ENCODE measurements around the gene ZNF761.

DNA sequence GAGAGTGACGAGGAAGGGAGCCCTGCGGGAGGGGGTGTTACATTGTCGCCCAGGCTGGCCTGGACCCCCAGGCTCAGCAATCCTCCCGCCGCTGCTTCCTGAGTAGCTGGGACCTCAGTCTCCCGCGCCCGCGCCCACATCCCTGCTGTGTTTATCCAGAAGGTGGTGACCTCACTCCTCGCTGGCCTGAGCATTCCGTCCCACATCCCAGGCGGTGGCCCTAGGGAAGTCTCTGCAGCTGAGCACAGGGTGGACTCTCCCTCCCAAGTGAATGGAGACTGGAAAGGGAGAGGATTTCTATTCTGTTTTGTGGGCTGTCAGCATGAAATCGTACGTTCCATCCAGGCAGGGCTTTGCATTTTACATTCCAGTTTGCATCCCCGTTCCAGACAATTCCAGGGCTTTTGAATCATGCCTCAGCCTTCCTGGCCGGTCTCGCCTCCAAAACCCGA, 37.2 kb upstream of the ZNF761 start:
- no peak for TF ChIP-seq GATA3 (IDR thresholded peaks at IDR 0.05; ENCODE audit: low read depth, low read length)
- no peak; the same call in 1 of the 2 replicates for TF ChIP-seq GATA2 (IDR thresholded peaks at IDR 0.05; ENCODE audit: low read depth, low read length)

All from SH-SY5Y (cell line).